ENCODE data around the gene LRPAP1. TPM values are rescaled to one million over a fixed set of nuclear protein-coding genes. Genes with fewer than 3 reads are reported as not detected.
"Not testable (repeated sequence)": the region's sequence is repeated elsewhere in the genome, so short reads cannot be mapped to it uniquely, and the experiment has no call there.

Gene LRPAP1
- polyA plus RNA-seq, 1 donor (not counting 4 experiments of a cell fraction or from before 2014, with no cell fraction given): 121 TPM

DNA sequence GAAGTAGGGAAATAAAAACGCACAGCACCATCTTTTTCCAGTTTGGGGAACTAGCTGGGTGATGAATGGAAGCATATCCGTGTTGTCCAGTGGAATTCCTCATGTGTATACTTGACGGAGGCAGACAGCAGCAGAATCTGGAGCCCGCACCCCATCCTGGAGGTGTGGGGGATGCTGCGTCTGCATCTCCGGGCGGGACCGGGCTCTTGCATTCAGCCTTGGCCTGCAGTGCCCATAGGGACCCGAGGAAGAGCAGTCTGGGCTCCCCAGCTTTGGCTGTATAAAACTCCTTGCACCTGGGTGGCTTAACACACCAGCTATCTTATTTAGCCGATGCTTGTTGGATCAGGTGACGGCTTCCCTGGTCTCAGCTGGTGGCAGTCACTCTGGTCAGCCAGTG lies 39.7 kb upstream of the LRPAP1 start:
- Histone ChIP-seq H3K4me1 (ENCODE audit: control insufficient read depth, extremely low read depth, insufficient read depth, low read length) (no peaks in the 10 kb centered on the region), H3K79me2 (ENCODE audit: control insufficient read depth, insufficient read depth, low read length) (no peaks in the 10 kb centered on the region), H3K4me3 (ENCODE audit: control insufficient read depth in 2 of 3, extremely low read depth in 1 of 3, insufficient read depth in 2 of 3, low read depth in 1 of 3, low read length in 3 of 3) (no peak overlapping the region), H3K27ac (ENCODE audit: control insufficient read depth, insufficient read depth, low read length) (no peak overlapping the region), H3K9me1 (ENCODE audit: control insufficient read depth, extremely low read depth, insufficient read depth, low read length) (no peaks in the 10 kb centered on the region), H4K20me1 (ENCODE audit: control insufficient read depth, extremely low read depth, insufficient read depth, low read length) (no peaks in the 10 kb centered on the region), H3K9ac (ENCODE audit: control insufficient read depth, extremely low read depth, insufficient read depth, low read length) (no peak overlapping the region), H3K9me3 (ENCODE audit: control insufficient read depth, low read depth, low read length) (no peaks in the 10 kb centered on the region), H3K36me3 (ENCODE audit: control insufficient read depth in 2 of 2, extremely low read depth in 1 of 2, insufficient read depth in 2 of 2, low read length in 2 of 2) (no peaks in the 10 kb centered on the region), H3K27me3 (ENCODE audit: control insufficient read depth, extremely low read depth, insufficient read depth, low read length) (no peaks in the 10 kb centered on the region), H2AFZ (ENCODE audit: control insufficient read depth, low read length) (no peak overlapping the region), H3K4me2 (ENCODE audit: control insufficient read depth, extremely low read depth, insufficient read depth, low read depth, low read length) (no peak overlapping the region)
- FAIRE-seq: no peak
- dilution Hi-C loops (cut with MboI; ENCODE audit: extremely low pct_ligation_motif_present, low sequenced_read_pairs): no loop called here
- TF ChIP-seq, protein P1, sequence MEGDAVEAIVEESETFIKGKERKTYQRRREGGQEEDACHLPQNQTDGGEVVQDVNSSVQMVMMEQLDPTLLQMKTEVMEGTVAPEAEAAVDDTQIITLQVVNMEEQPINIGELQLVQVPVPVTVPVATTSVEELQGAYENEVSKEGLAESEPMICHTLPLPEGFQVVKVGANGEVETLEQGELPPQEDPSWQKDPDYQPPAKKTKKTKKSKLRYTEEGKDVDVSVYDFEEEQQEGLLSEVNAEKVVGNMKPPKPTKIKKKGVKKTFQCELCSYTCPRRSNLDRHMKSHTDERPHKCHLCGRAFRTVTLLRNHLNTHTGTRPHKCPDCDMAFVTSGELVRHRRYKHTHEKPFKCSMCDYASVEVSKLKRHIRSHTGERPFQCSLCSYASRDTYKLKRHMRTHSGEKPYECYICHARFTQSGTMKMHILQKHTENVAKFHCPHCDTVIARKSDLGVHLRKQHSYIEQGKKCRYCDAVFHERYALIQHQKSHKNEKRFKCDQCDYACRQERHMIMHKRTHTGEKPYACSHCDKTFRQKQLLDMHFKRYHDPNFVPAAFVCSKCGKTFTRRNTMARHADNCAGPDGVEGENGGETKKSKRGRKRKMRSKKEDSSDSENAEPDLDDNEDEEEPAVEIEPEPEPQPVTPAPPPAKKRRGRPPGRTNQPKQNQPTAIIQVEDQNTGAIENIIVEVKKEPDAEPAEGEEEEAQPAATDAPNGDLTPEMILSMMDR (optimal IDR thresholded peaks at IDR 0.05 in 1 of 3, IDR thresholded peaks at IDR 0.05 in 1 of 3, conservative IDR thresholded peaks at IDR 0.05 in 1 of 3; ENCODE audit: extremely low read depth in 1 of 3, insufficient read depth in 2 of 3, low read length in 3 of 3): no peak
- no peak for TF ChIP-seq EZH2 (IDR thresholded peaks at IDR 0.05; ENCODE audit: low read length)
- no peak for DNase-seq (ENCODE audit: low read depth, low spot score)

- H3K36me3 ChIP-seq (ENCODE audit: control insufficient read depth in 2 of 2, extremely low read depth in 1 of 2, insufficient read depth in 2 of 2, low read length in 2 of 2); dilution Hi-C loops (cut with MboI; ENCODE audit: extremely low pct_ligation_motif_present, low sequenced_read_pairs); H3K27ac ChIP-seq (ENCODE audit: control insufficient read depth, insufficient read depth, low read length); H3K4me3 ChIP-seq (ENCODE audit: control insufficient read depth in 2 of 3, extremely low read depth in 1 of 3, insufficient read depth in 2 of 3, low read depth in 1 of 3, low read length in 3 of 3); H3K9ac ChIP-seq (ENCODE audit: control insufficient read depth, extremely low read depth, insufficient read depth, low read length); H3K79me2 ChIP-seq (ENCODE audit: control insufficient read depth, insufficient read depth, low read length); H4K20me1 ChIP-seq (ENCODE audit: control insufficient read depth, extremely low read depth, insufficient read depth, low read length); H2AFZ ChIP-seq (ENCODE audit: control insufficient read depth, low read length); H3K4me2 ChIP-seq (ENCODE audit: control insufficient read depth, extremely low read depth, insufficient read depth, low read depth, low read length); H3K27me3 ChIP-seq (ENCODE audit: control insufficient read depth, extremely low read depth, insufficient read depth, low read length); H3K4me1 ChIP-seq (ENCODE audit: control insufficient read depth, extremely low read depth, insufficient read depth, low read length); H3K9me1 ChIP-seq (ENCODE audit: control insufficient read depth, extremely low read depth, insufficient read depth, low read length); DNase-seq (ENCODE audit: low read depth, low spot score); FAIRE-seq; H3K9me3 ChIP-seq (ENCODE audit: control insufficient read depth, low read depth, low read length): not testable (repeated sequence)
Observed at GRCh38 chr4:3570923-3571322, 38.7 kb upstream of the LRPAP1 start.

GRCh38 chr4:3569611-3570010 lies 37.4 kb upstream of the LRPAP1 start:
- H3K4me3 ChIP-seq (ENCODE audit: control insufficient read depth in 2 of 3, extremely low read depth in 1 of 3, insufficient read depth in 2 of 3, low read depth in 1 of 3, low read length in 3 of 3); H3K9me1 ChIP-seq (ENCODE audit: control insufficient read depth, extremely low read depth, insufficient read depth, low read length); H4K20me1 ChIP-seq (ENCODE audit: control insufficient read depth, extremely low read depth, insufficient read depth, low read length); H3K36me3 ChIP-seq (ENCODE audit: control insufficient read depth in 2 of 2, extremely low read depth in 1 of 2, insufficient read depth in 2 of 2, low read length in 2 of 2); H3K9me3 ChIP-seq (ENCODE audit: control insufficient read depth, low read depth, low read length); dilution Hi-C loops (cut with MboI; ENCODE audit: extremely low pct_ligation_motif_present, low sequenced_read_pairs); H3K79me2 ChIP-seq (ENCODE audit: control insufficient read depth, insufficient read depth, low read length); H2AFZ ChIP-seq (ENCODE audit: control insufficient read depth, low read length); H3K27ac ChIP-seq (ENCODE audit: control insufficient read depth, insufficient read depth, low read length); H3K27me3 ChIP-seq (ENCODE audit: control insufficient read depth, extremely low read depth, insufficient read depth, low read length); DNase-seq (ENCODE audit: low read depth, low spot score); H3K4me2 ChIP-seq (ENCODE audit: control insufficient read depth, extremely low read depth, insufficient read depth, low read depth, low read length); FAIRE-seq; H3K4me1 ChIP-seq (ENCODE audit: control insufficient read depth, extremely low read depth, insufficient read depth, low read length); H3K9ac ChIP-seq (ENCODE audit: control insufficient read depth, extremely low read depth, insufficient read depth, low read length): not testable (repeated sequence)

DNA sequence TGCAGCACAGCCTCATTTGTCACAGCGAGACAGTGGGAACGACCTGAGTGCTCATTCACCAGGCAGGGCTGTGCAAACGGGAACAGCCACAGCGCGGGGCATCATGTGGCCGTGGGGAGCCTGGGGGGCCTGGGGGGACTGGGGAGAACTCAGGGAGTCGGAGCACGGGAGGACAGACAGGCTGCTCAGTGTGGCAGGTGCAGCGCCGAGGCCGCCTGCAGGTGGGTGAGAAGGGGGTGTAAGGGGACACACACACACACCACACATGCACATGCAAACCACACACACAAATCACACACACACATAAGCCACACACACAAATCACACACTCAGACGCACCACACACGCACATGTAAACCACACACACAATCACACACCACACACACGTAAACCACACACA lies 34.5 kb upstream of the LRPAP1 start:
- H3K27me3 ChIP-seq (ENCODE audit: control insufficient read depth, extremely low read depth, insufficient read depth, low read length); FAIRE-seq; H3K79me2 ChIP-seq (ENCODE audit: control insufficient read depth, insufficient read depth, low read length); H3K4me3 ChIP-seq (ENCODE audit: control insufficient read depth in 2 of 3, extremely low read depth in 1 of 3, insufficient read depth in 2 of 3, low read depth in 1 of 3, low read length in 3 of 3); H3K9me3 ChIP-seq (ENCODE audit: control insufficient read depth, low read depth, low read length); H3K9me1 ChIP-seq (ENCODE audit: control insufficient read depth, extremely low read depth, insufficient read depth, low read length); H3K4me2 ChIP-seq (ENCODE audit: control insufficient read depth, extremely low read depth, insufficient read depth, low read depth, low read length); DNase-seq (ENCODE audit: low read depth, low spot score); H2AFZ ChIP-seq (ENCODE audit: control insufficient read depth, low read length); dilution Hi-C loops (cut with MboI; ENCODE audit: extremely low pct_ligation_motif_present, low sequenced_read_pairs); H3K9ac ChIP-seq (ENCODE audit: control insufficient read depth, extremely low read depth, insufficient read depth, low read length); H3K27ac ChIP-seq (ENCODE audit: control insufficient read depth, insufficient read depth, low read length); H3K4me1 ChIP-seq (ENCODE audit: control insufficient read depth, extremely low read depth, insufficient read depth, low read length); H4K20me1 ChIP-seq (ENCODE audit: control insufficient read depth, extremely low read depth, insufficient read depth, low read length); H3K36me3 ChIP-seq (ENCODE audit: control insufficient read depth in 2 of 2, extremely low read depth in 1 of 2, insufficient read depth in 2 of 2, low read length in 2 of 2): not testable (repeated sequence)

Measured in keratinocyte (primary cell).